HL-60/S4 (cell line): ENCODE results near the gene SUMF1.
"Not testable (repeated sequence)": the region's sequence is repeated elsewhere in the genome, so short reads cannot be mapped to it uniquely, and the experiment has no call there.

Experiments
- in situ Hi-C: fragments of 300-500 bp; cut with MboI; formaldehyde crosslinking; loops from 2 replicates; pipeline ENCODE4 v1.14.3; 2022; ENCODE audit warnings: low sequenced_read_pairs

SUMF1 gene

GRCh38 chr3:4341336-4341675 lies 125.8 kb downstream of the SUMF1 start:
- in situ Hi-C loops = loop anchor here (10.0 kb wide), 1 partner anchor 293 kb away; no protein-coding TSS in a partner anchor

GRCh38 chr3:4340411-4341335 lies 126.4 kb downstream of the SUMF1 start:
- in situ Hi-C loops = loop anchor here (10.0 kb wide), 1 partner anchor 294 kb away; no protein-coding TSS in a partner anchor

GRCh38 chr3:4340077-4340410 lies 127.0 kb downstream of the SUMF1 start:
- in situ Hi-C loops = loop anchor here (10.0 kb wide), 1 partner anchor 295 kb away; no protein-coding TSS in a partner anchor

- in situ Hi-C loops = no loop called here
These were observed 128.3 kb downstream of the SUMF1 start for GRCh38 chr3:4338751-4339150.

GRCh38 chr3:4336850-4337546 lies 130.1 kb downstream of the SUMF1 start:
- in situ Hi-C loops = no loop called here

GRCh38 chr3:4335840-4336562 lies 131.1 kb downstream of the SUMF1 start:
- in situ Hi-C loops = no loop called here

- in situ Hi-C loops = no loop called here
These were observed 132.5 kb downstream of the SUMF1 start for GRCh38 chr3:4334548-4334947.

GRCh38 chr3:4332991-4333390 lies 134.1 kb downstream of the SUMF1 start:
- in situ Hi-C loops = no loop called here

GRCh38 chr3:4332574-4332973 lies 134.5 kb downstream of the SUMF1 start:
- in situ Hi-C loops = no loop called here

- in situ Hi-C loops = no loop called here
These were observed 135.0 kb downstream of the SUMF1 start for GRCh38 chr3:4332111-4332510.

- in situ Hi-C loops = not testable (repeated sequence)
These were observed 137.3 kb downstream of the SUMF1 start for GRCh38 chr3:4329806-4330205.

- in situ Hi-C loops = no loop called here
These were observed 140.2 kb downstream of the SUMF1 start for GRCh38 chr3:4326868-4327267.

- in situ Hi-C loops = no loop called here
These were observed 143.6 kb downstream of the SUMF1 start for GRCh38 chr3:4323246-4324027.

GRCh38 chr3:4322635-4323034 lies 144.4 kb downstream of the SUMF1 start:
- in situ Hi-C loops = no loop called here

- in situ Hi-C loops = no loop called here
These were observed 145.3 kb downstream of the SUMF1 start for GRCh38 chr3:4321732-4322131.

- in situ Hi-C loops = no loop called here
These were observed 146.8 kb downstream of the SUMF1 start for GRCh38 chr3:4320096-4320911.

- in situ Hi-C loops = no loop called here
These were observed 152.4 kb downstream of the SUMF1 start for GRCh38 chr3:4314688-4315087.

GRCh38 chr3:4313606-4314293 lies 153.3 kb downstream of the SUMF1 start:
- in situ Hi-C loops = no loop called here

- in situ Hi-C loops = no loop called here
These were observed 155.6 kb downstream of the SUMF1 start for GRCh38 chr3:4311496-4311895.
